GM12878 (cell line): ENCODE results near the gene IGLL1.

Experiments used
- CBX3 ChIP-seq: fragments of 200-600 bp; sonication (generic); IDR thresholded peaks from 2 replicates; pipeline ENCODE4 v1.6.1; 2016; ENCODE audit warnings: low read depth, borderline replicate concordance
- EGR1 ChIP-seq, 2 experiments: IDR thresholded peaks; 1 replicate in 1 of 2; 2 replicates in 1 of 2; pipeline ENCODE4 v1.6.1; 2011 to 2012; ENCODE audit warnings: low read depth in 2 of 2, low read length in 2 of 2, borderline replicate concordance in 1 of 2, mild to moderate bottlenecking in 1 of 2, moderate library complexity in 1 of 2
- EZH2 ChIP-seq: IDR thresholded peaks from 2 replicates; pipeline ENCODE4 v1.6.1; 2012; ENCODE audit warnings: low read depth, mild to moderate bottlenecking, control low read depth, inconsistent platforms, low read length, borderline replicate concordance; ENCODE audit not compliant: control insufficient read depth
- JUND ChIP-seq: IDR thresholded peaks from 2 replicates; pipeline ENCODE4 v1.6.1; 2012; ENCODE audit warnings: low read depth, mild to moderate bottlenecking, low read length, improper control_type of control experiment, moderate library complexity
- POLR2A ChIP-seq: IDR thresholded peaks from 2 replicates; pipeline ENCODE4 v1.6.1; 2011; ENCODE audit warnings: low read depth, mild to moderate bottlenecking, low read length
- RAD51 ChIP-seq: fragments of 450-650 bp; IDR thresholded peaks from 2 replicates; pipeline ENCODE4 v1.6.1; 2016; ENCODE audit warnings: moderate library complexity, mild to moderate bottlenecking, inconsistent platforms
- STAT1 ChIP-seq: fragments of 450-650 bp; conservative IDR thresholded peaks from 2 replicates; pipeline ENCODE4 v1.6.1; 2014; ENCODE audit warnings: antibody characterized with exemption, mild to moderate bottlenecking
- SUZ12 ChIP-seq: fragments of 200-600 bp; sonication (generic); IDR thresholded peaks from one replicate; pipeline ENCODE4 v1.6.1; 2018; ENCODE audit warnings: antibody characterized with exemption, mild to moderate bottlenecking; ENCODE audit not compliant: unreplicated experiment
- TF ChIP-seq, protein P1 (sequence below), 3 experiments: IDR thresholded peaks in 2 of 3; conservative IDR thresholded peaks in 1 of 3; 2 replicates each; pipeline ENCODE4 v1.5.1; 2011; ENCODE audit warnings: low read depth in 3 of 3, low read length in 3 of 3, mild to moderate bottlenecking in 3 of 3, control low read depth in 2 of 3, moderate library complexity in 2 of 3, inconsistent platforms in 1 of 3, mixed read lengths in 1 of 3; ENCODE audit not compliant: control insufficient read depth in 2 of 3, insufficient read depth in 1 of 3; ENCODE audit errors: extremely low read depth in 1 of 3

GRCh38 chr22:23531283-23531956, 48.7 kb downstream of the IGLL1 start:
- TF ChIP-seq CBX3 (no peak), RAD51 (no peak), JUND (no peak), SUZ12 (no peak), STAT1 (no peak), POLR2A (no peak), EGR1 (IDR thresholded peaks at IDR 0.05; ENCODE audit: borderline replicate concordance in 1 of 2, low read depth in 2 of 2, low read length in 2 of 2) (no peak), EZH2 (no peak)
- TF ChIP-seq, protein P1, sequence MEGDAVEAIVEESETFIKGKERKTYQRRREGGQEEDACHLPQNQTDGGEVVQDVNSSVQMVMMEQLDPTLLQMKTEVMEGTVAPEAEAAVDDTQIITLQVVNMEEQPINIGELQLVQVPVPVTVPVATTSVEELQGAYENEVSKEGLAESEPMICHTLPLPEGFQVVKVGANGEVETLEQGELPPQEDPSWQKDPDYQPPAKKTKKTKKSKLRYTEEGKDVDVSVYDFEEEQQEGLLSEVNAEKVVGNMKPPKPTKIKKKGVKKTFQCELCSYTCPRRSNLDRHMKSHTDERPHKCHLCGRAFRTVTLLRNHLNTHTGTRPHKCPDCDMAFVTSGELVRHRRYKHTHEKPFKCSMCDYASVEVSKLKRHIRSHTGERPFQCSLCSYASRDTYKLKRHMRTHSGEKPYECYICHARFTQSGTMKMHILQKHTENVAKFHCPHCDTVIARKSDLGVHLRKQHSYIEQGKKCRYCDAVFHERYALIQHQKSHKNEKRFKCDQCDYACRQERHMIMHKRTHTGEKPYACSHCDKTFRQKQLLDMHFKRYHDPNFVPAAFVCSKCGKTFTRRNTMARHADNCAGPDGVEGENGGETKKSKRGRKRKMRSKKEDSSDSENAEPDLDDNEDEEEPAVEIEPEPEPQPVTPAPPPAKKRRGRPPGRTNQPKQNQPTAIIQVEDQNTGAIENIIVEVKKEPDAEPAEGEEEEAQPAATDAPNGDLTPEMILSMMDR (IDR thresholded peaks at IDR 0.05 in 2 of 3, conservative IDR thresholded peaks at IDR 0.05 in 1 of 3; ENCODE audit: control insufficient read depth in 2 of 3, extremely low read depth in 1 of 3, insufficient read depth in 1 of 3, low read depth in 3 of 3, low read length in 3 of 3), result no peak
